ENCODE measurements around the gene IL17C. TPM values are rescaled to one million over a fixed set of nuclear protein-coding genes. Genes with fewer than 3 reads are reported as not detected.

IL17C gene
- total RNA-seq, 1 donor from 2014 or later = not detected

DNA sequence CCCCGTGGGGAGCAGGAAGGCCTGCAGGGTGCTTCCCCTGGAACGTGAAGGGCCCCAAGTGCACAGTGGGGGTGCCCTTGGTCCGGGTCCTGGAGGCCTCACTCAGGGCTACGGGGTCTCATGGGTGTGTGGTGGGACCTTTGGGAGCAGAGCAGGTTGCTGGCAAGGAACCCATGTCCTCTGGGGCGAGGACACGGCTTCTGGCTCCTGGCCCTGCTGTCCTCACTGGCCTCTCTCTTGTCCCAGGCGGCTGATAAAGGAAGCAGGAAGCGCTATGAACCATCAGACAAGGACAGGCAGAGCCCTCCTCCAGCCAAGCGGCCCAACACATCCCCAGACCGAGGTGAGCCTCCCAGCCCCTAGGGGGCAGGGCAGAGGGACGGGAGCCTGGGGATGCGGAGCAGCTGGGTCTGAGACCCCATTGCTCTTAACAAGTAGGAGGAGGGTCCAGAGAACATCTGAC is 9.8 kb upstream of the IL17C start:
- no peak for ATAC-seq

DNA sequence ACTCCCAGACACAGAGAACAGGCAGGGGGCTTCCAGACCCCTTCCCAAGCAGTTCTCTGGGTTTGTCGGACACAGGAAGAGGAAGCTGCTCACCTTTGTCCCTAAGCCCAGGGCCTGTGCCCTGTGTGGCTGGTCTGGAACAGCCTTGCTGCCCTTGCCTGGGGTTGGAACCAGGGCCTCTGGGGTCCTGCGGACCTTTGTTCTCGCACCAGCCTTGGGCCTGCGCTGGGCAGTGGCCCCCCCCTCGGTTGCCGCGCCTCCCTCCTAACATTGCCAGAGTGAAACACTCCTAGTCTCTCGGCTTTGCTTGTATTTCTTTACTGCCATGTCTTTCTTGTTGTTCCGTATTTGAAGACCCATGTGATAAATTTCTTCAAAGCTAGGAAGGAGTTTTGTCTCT is 8.5 kb upstream of the IL17C start:
- ATAC-seq = no peak

GRCh38 chr16:88630433-88630832 is 7.9 kb upstream of the IL17C start:
- no peak for ATAC-seq

- ATAC-seq = no peak
Measured at GRCh38 chr16:88630941-88631340, 7.4 kb upstream of the IL17C start.

DNA sequence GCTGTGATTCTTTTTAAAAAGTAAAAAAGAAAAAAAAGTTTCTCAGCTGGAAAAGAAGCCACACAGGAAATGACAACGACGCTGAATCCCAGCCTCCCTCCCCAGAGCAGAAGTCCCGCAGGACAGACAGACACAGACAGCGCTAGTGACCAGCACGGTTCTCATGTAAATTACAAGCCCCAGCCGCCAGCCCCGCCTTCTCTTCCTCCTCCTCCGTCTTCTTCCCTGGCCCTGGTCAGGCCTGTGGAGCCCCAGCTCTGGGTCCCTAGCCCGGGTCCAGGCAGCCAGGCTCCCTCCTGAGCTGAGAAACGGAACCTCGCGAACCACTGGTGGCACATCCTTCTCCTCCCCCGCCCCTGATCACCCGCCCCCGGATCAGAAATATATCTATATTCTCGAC is 7.0 kb upstream of the IL17C start:
- no peak for ATAC-seq

GRCh38 chr16:88631920-88632586 is 6.3 kb upstream of the IL17C start:
- ATAC-seq = no peak

- ATAC-seq = no peak
Measured at GRCh38 chr16:88632587-88632930, 5.8 kb upstream of the IL17C start.

GRCh38 chr16:88633684-88634140 is 4.7 kb upstream of the IL17C start:
- peak; percentile 42 for ATAC-seq

GRCh38 chr16:88634141-88634993 is 4.0 kb upstream of the IL17C start:
- peak; percentile 46 for ATAC-seq

GRCh38 chr16:88634994-88635670 is 3.2 kb upstream of the IL17C start:
- ATAC-seq = no peak

- no peak for ATAC-seq
Measured at GRCh38 chr16:88635671-88636319, 2.6 kb upstream of the IL17C start.

GRCh38 chr16:88636488-88637265 is 1.7 kb upstream of the IL17C start:
- ATAC-seq = no peak

DNA sequence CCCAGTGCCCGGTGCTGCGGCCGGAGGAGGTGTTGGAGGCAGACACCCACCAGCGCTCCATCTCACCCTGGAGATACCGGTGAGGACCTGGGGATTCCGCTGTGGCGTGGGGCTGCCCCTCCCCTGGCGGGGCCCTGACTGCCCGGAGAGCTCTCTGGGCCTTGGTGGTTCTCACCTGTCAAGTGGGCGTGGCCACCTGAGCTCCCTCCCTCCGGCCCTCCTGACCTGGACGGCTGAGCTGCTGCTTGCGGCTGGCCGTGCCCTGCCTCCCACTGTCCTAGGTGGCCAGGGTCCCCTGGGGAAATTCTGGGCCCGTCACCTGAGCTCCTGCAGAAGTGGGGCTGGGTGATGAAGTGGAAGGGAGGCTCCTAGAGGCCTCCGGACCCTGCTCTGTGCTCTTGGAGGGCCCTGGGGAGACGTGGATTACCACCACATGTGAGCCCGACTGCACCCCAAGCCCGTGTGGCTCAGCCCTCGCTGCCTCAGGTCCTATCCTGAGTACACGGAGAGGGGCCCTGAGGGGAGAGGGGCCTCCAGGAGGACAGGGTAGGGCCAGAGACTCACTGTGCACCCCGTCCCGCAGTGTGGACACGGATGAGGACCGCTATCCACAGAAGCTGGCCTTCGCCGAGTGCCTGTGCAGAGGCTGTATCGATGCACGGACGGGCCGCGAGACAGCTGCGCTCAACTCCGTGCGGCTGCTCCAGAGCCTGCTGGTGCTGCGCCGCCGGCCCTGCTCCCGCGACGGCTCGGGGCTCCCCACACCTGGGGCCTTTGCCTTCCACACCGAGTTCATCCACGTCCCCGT is 1.1 kb downstream of the IL17C start:
- peak; percentile 2 for ATAC-seq

DNA sequence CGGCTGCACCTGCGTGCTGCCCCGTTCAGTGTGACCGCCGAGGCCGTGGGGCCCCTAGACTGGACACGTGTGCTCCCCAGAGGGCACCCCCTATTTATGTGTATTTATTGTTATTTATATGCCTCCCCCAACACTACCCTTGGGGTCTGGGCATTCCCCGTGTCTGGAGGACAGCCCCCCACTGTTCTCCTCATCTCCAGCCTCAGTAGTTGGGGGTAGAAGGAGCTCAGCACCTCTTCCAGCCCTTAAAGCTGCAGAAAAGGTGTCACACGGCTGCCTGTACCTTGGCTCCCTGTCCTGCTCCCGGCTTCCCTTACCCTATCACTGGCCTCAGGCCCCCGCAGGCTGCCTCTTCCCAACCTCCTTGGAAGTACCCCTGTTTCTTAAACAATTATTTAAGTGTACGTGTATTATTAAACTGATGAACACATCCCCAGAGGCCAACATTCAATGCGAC is 1.7 kb downstream of the IL17C start:
- ATAC-seq = no peak

DNA sequence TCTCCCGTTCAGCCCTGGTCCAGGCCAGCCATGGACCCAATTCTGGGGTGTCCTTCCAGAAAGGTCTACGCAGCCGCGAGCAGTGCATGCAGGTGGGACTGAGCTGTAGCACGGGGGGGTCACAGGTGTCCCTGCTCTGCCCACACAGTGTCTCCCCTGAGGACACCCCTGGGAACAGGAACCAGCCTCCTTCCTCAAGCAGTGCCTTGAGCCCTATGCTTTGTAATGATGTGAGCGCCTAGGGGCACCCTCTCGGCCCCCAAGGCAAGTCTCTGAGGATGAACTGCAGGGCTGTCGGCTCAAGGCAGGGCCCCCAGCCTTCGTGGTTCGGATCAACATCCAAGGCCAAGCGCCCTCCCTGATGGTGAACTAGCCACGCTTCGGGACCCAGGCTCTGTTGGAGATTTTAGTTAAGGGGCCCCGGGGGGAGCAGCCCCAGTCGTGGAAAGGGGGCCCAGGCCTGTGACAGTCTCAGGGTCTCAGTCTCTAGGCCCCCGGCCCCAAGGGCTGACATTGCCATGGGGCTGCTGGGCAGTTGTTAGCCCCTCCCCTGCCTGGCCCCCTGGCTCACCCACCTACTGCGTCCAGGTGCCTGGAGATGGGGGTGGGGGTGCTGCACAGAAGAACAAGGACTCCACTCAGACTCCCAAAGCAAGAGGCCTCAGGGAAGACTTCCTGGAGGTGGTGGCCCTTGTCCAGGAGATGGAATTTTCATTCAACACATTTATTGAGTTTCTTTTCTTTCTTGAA is 2.3 kb downstream of the IL17C start:
- peak; percentile 2 for ATAC-seq

DNA sequence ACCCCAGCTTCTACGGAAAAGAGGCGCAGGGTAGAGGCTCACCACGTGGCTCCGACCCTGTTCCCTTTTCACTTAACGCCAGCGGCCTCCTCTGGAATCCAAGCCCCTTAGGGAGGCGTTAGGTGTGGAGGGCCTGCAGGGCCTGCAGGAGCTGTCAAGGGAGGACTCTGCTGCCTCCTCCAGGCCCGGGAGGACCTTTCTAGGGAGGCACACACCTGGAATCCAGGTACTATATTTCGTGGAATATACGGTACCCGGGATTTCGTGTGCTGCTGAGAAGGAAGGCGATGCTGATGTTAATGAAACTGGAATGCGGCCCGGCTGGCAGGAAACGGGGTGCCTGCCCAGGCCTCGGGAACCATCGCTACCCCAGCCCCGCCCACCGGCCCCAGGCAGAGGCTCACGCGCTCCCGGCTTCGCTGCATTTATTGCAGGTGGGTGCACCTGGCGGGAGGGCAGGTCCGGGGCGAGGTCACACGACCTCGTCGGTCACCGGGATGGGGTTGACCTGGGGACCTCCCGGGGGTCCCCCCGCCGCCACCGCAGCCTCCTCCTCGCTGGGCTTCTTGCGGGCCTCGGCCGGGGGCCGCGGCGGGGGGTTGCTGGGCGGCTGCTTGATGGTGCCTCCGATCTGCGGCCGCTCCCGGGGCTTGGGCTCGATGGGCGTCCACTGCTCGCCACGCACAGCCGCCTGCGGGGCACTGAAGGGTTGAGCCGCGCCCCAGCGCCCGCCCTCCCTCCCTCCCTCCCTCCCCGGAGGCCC is 4.7 kb downstream of the IL17C start:
- ATAC-seq = no peak

DNA sequence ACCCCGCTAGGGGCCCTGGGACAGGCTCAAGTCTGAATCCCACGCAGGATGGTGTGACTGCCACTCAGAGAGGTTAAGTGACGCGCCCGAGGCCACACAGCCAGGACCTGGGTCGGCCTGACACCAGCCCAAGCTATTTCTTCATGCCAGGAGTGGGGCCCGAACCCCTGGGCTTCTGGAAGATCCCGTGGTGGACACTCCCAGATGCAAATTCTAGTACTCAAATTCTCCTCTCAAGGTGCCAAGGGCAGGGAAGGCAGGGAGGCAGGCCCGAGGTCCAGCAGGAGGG is 5.2 kb downstream of the IL17C start:
- ATAC-seq = no peak

DNA sequence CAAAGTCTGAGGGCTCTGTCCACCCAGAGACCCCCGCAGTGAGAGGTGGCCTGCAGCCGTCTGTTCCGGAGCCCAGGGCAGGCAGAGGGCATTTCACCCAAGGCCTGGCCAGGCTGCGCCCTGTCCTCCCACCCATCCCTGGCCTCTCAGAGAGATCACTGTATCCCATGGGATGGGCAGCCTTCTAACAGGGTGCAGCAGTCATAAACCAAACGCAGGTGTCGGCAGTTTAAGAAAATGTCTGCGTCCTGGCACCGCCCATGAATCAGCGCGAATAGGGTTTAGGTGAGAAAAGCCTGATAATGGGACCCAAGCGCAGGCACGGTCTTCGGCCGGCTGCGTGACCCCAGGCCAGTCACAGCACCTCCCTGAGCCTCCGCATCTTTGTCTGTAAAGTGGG is 7.1 kb downstream of the IL17C start:
- no peak for ATAC-seq

DNA sequence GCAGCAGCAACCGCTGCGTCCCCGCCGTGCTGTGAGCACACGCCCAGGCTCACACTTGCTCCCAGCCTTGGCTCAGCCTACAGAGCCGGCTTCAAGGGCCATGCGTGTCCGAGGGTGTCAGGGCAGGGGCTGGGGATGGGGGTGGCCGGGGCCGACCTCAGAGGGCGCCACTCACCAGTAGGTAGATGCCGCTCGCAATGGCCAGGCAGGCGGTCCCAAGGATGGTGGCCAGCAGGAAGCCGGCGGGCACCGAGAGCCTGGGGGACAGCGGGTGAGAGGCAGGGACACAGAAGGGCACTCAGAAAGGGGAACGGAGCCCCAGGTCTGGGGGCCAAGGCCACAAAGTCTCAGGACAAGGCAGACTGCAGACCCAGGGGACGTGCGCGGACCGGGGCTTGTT is 7.6 kb downstream of the IL17C start:
- no peak for ATAC-seq
